ENCODE measurements around the gene TLK2.

TLK2 gene

DNA sequence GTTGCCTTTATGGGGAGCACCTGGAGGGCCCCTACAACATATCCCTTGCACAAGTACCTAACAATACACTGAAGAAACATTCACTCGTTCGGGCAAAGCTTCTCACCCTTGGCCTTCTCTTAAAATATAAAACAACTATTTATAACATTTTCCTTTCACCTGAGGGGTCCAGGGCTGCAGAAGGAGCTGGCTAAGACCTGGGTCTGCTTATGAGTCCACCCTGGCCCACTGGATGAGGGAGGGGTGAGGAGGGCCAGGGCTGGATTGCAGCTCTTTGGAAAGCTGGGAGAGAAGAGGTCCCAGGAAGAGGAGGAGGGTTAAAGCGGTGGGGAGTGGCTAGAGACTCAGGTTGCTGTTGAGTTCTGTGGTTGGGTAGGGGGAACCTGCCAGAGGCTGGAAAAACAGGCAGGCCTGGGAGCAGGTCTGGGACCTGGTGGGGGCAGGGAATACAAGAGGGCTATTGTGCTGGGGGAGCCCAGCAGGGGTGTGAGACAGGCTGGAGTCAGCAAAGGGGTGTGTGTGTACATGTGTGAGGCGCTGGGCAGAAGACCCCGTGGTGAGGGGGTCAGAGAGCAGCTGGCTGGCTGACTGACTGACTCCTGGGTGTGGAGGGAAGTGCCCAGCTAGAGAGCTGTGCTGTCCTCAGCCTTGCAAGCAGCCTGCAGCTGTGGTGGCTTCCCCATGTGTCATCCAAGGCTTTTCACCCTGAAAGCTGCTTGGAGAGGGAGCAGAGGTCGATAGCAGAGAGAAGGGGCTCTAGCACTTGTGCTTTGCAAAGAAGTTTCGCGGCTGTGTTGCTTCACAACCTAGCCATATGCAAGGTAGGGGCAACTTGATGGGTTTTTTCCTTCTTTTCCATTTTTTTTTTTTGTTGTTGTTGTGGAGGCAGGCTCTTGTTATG is 138.6 kb downstream of the TLK2 start:
- WGBS (ENCODE audit: insufficient coverage, insufficient read length): 100% methylated on average over 2 of the region's 8 CpGs
- Histone ChIP-seq H3K4me1 (ENCODE audit: control insufficient read depth, insufficient read depth, low read length) (peaks cover 3% of the 10 kb centered on the region), H3K27ac (ENCODE audit: low read length) (no peak overlapping the region), H3K36me3 (ENCODE audit: control insufficient read depth, insufficient read depth, low read length) (no peaks in the 10 kb centered on the region), H3K4me3 (ENCODE audit: low read length) (no peak overlapping the region), H3K27me3 (ENCODE audit: control insufficient read depth, insufficient read depth, low read length) (no peaks in the 10 kb centered on the region), H3K9me3 (ENCODE audit: control insufficient read depth, insufficient read depth, low read length) (no peaks in the 10 kb centered on the region)
- no peak for DNase-seq (ENCODE audit: low read depth, low spot score)

DNA sequence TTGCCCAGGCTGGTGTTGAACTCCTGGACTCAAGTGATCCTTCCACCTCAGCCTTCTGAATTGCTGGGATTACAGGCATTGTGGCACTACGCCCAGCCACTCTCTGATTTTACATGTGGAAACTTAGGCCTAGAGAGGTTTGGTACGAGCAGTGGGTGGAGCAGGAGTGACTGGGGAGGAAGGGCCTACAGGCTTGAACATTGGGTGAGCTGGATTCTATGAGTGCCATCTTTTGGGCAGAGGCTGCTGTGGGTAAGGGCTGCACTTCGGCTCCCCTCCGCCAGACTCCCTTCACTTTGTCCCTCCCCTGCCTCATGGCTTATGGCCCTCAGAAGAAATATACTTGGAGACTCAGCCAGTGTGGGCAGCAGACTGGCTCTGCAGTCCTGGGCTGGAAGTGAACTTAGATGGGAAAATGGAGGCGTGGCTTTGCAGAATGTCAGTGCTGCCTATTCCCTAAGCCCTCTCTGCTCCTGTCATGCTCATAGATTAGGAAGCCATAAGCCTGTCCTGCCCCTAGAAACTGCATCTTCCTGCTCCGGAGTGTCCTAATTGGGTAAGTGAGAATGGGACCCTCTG is 139.4 kb downstream of the TLK2 start:
- no peaks in the 10 kb centered on the region for H3K9me3 ChIP-seq (ENCODE audit: control insufficient read depth, insufficient read depth, low read length)
- no peak overlapping the region for H3K4me3 ChIP-seq (ENCODE audit: low read length)
- WGBS (ENCODE audit: insufficient coverage, insufficient read length): no CpG with 5 or more reads among the region's 6 CpGs
- no peak overlapping the region for H3K27ac ChIP-seq (ENCODE audit: low read length)
- H3K36me3 ChIP-seq (ENCODE audit: control insufficient read depth, insufficient read depth, low read length): no peaks in the 10 kb centered on the region
- H3K27me3 ChIP-seq (ENCODE audit: control insufficient read depth, insufficient read depth, low read length): no peaks in the 10 kb centered on the region
- no peak for DNase-seq (ENCODE audit: low read depth, low spot score)
- peaks cover 3% of the 10 kb centered on the region for H3K4me1 ChIP-seq (ENCODE audit: control insufficient read depth, insufficient read depth, low read length)

DNA sequence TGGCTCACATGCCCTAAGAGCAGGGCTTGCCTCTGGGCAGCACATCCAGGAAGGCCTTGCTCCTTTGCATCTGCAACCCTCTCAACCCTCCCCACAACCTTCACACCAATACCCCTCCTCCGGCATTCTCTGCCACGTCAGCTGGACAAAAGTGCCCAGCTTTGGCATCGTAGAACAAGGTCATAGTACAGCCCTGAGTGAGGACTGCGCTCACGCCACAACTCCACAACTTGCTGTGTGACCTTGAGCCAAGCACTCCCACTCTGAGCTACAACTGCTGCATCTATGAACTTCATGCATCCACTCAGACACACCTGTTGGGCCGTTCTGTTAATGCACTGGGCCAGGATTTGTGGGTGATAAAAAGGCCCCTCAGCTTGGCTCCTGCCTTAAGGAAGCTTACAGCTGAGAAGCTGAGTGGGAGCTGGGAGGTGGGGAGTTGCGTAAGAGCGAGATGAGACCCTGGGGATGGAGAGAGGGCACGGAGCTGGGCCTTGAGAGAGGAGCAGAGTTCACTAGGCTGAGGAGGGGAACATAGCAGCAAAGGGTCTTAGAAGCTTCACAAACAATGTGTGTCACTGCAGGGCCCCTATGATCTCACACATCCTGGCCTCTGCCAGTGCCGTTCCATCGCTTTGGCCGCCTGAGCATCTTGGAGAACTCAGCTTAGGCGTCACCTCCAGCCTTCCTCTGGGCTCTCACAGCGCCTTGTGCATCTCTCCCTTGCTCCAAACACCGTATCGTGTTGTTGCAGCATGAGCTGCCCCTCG is 140.2 kb downstream of the TLK2 start:
- Histone ChIP-seq H3K27me3 (ENCODE audit: control insufficient read depth, insufficient read depth, low read length) (no peaks in the 10 kb centered on the region), H3K4me3 (ENCODE audit: low read length) (no peak overlapping the region), H3K27ac (ENCODE audit: low read length) (no peak overlapping the region), H3K4me1 (ENCODE audit: control insufficient read depth, insufficient read depth, low read length) (peaks cover 3% of the 10 kb centered on the region), H3K9me3 (ENCODE audit: control insufficient read depth, insufficient read depth, low read length) (no peaks in the 10 kb centered on the region), H3K36me3 (ENCODE audit: control insufficient read depth, insufficient read depth, low read length) (no peaks in the 10 kb centered on the region)
- no CpG with 5 or more reads among the region's 17 CpGs for WGBS (ENCODE audit: insufficient coverage, insufficient read length)
- DNase-seq (ENCODE audit: low read depth, low spot score): no peak

DNA sequence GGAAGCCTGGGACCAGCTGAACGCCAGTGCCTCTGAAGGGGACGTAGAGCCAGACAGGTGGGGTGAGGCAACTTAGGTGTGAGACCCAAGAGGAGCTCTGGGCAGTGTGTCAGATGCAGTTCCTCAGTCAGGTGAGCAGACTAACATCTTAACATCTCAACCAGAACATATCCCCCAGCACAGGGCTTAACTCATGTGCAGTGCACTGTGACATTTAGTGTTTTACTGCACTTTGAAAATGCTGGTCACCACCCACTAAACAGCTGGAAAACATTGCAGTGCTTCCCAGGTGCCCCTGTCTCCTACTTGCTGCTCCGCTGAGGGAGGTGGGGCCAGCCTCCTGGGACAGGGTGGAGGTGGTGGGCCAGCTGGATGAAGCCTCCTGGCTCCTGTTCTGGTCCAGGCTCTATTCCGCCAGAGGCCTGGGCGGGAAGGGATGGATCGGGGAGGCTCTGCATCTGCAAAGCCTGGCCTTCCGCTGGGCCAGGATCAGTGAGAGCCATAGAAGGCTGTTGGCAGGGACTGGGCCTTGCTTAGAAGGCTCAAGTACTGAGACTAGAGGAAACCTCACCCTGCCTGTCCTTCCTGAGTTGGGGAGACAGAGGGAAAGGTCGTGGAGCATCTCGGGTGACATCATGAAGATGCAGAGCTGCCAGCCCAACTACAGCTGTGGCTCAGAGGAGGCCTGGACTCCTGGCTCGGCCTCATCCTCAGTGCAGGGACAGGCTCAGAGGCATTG is 141.0 kb downstream of the TLK2 start:
- no peak overlapping the region for H3K4me3 ChIP-seq (ENCODE audit: low read length)
- H3K27ac ChIP-seq (ENCODE audit: low read length): no peak overlapping the region
- DNase-seq (ENCODE audit: low read depth, low spot score): no peak
- H3K36me3 ChIP-seq (ENCODE audit: control insufficient read depth, insufficient read depth, low read length): no peaks in the 10 kb centered on the region
- peaks cover 3% of the 10 kb centered on the region for H3K4me1 ChIP-seq (ENCODE audit: control insufficient read depth, insufficient read depth, low read length)
- no peaks in the 10 kb centered on the region for H3K9me3 ChIP-seq (ENCODE audit: control insufficient read depth, insufficient read depth, low read length)
- no peaks in the 10 kb centered on the region for H3K27me3 ChIP-seq (ENCODE audit: control insufficient read depth, insufficient read depth, low read length)
- no CpG with 5 or more reads among the region's 10 CpGs for WGBS (ENCODE audit: insufficient coverage, insufficient read length)

DNA sequence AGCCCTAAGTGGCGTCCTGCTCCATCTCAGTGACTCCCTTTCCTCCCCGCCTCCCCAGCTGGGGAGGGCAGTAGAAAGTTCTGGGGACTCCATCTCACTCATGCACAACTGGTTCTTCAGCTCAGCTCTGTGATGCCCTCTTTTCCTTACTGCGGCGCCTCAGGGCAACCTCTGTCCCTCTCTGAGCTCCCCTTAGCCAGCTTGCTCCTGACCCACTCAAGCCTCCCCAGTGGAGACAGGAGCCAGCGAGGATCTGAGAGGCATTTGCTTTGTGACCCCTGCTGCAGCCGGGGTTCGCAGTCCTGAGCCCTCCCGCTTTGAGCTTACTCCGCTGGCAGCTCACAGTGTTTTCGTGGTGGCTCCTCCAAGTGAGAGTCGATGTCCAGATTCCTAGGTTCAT is 142.6 kb downstream of the TLK2 start:
- H3K27ac ChIP-seq (ENCODE audit: low read length): no peak overlapping the region
- no peaks in the 10 kb centered on the region for H3K9me3 ChIP-seq (ENCODE audit: control insufficient read depth, insufficient read depth, low read length)
- H3K36me3 ChIP-seq (ENCODE audit: control insufficient read depth, insufficient read depth, low read length): no peaks in the 10 kb centered on the region
- peaks cover 3% of the 10 kb centered on the region for H3K4me1 ChIP-seq (ENCODE audit: control insufficient read depth, insufficient read depth, low read length)
- H3K27me3 ChIP-seq (ENCODE audit: control insufficient read depth, insufficient read depth, low read length): no peaks in the 10 kb centered on the region
- no CpG with 5 or more reads among the region's 11 CpGs for WGBS (ENCODE audit: insufficient coverage, insufficient read length)
- no peak for DNase-seq (ENCODE audit: low read depth, low spot score)
- H3K4me3 ChIP-seq (ENCODE audit: low read length): no peak overlapping the region

DNA sequence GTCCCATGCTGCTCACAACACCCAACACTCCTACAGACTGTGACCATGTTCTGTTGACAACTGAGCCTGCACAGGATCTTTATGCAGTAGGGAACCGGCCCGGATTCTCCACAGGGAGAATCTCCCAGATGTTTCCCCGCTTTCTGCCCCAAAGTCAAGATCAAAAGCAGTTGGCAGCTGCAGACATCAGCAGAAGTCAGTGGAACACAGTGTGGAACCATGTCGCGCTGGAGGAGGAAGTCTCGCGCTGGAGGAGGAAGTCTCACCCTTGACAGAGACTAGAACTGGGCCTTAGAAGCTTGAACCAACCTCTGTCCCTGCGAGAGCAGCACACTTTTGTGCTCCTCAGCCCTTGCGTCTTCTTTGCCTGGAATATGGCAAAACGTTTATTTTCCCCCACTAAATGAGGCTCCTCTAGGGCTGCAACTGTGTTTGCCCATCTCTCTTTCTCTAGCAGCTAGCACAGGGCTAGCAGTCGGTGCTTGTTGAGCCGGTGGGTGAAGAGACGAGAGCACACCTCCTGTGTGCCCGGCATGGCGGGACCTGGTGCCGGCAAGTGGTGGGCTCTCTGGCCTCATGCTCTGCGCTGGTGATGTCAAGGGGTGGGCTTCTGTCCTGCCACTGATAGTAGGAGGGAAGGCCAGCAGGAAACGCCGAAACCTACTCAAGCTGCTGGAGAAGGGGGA is 146.7 kb downstream of the TLK2 start:
- no CpG with 5 or more reads among the region's 19 CpGs for WGBS (ENCODE audit: insufficient coverage, insufficient read length)
- H3K9me3 ChIP-seq (ENCODE audit: control insufficient read depth, insufficient read depth, low read length): no peaks in the 10 kb centered on the region
- H3K4me3 ChIP-seq (ENCODE audit: low read length): no peak overlapping the region
- no peak for DNase-seq (ENCODE audit: low read depth, low spot score)
- H3K27me3 ChIP-seq (ENCODE audit: control insufficient read depth, insufficient read depth, low read length): no peaks in the 10 kb centered on the region
- no peaks in the 10 kb centered on the region for H3K36me3 ChIP-seq (ENCODE audit: control insufficient read depth, insufficient read depth, low read length)
- no peak overlapping the region for H3K27ac ChIP-seq (ENCODE audit: low read length)
- H3K4me1 ChIP-seq (ENCODE audit: control insufficient read depth, insufficient read depth, low read length): peaks cover 6% of the 10 kb centered on the region; the same call in 1 of the 2 replicates

DNA sequence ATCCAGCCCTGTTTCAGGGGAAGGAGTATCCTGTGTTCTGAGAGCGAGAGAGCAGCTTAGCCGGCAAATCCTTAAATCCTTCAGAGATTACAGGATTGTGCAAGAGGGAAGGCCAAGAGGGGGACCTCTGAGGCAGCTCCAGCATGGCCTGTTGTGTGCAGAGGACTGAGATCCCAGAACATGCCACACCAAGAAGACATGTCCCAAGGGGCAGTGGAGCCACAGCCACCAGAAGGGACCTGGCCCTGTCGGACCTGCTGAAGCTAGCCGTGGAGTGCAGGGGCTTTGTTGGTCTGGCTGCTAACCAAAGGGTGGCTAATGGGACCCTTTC is 147.2 kb downstream of the TLK2 start:
- no peak overlapping the region for H3K4me3 ChIP-seq (ENCODE audit: low read length)
- DNase-seq (ENCODE audit: low read depth, low spot score): no peak
- peaks cover 6% of the 10 kb centered on the region; the same call in 1 of the 2 replicates for H3K4me1 ChIP-seq (ENCODE audit: control insufficient read depth, insufficient read depth, low read length)
- H3K36me3 ChIP-seq (ENCODE audit: control insufficient read depth, insufficient read depth, low read length): no peaks in the 10 kb centered on the region
- H3K9me3 ChIP-seq (ENCODE audit: control insufficient read depth, insufficient read depth, low read length): no peaks in the 10 kb centered on the region
- H3K27ac ChIP-seq (ENCODE audit: low read length): no peak overlapping the region
- no CpG with 5 or more reads among the region's 4 CpGs for WGBS (ENCODE audit: insufficient coverage, insufficient read length)
- no peaks in the 10 kb centered on the region for H3K27me3 ChIP-seq (ENCODE audit: control insufficient read depth, insufficient read depth, low read length)

DNA sequence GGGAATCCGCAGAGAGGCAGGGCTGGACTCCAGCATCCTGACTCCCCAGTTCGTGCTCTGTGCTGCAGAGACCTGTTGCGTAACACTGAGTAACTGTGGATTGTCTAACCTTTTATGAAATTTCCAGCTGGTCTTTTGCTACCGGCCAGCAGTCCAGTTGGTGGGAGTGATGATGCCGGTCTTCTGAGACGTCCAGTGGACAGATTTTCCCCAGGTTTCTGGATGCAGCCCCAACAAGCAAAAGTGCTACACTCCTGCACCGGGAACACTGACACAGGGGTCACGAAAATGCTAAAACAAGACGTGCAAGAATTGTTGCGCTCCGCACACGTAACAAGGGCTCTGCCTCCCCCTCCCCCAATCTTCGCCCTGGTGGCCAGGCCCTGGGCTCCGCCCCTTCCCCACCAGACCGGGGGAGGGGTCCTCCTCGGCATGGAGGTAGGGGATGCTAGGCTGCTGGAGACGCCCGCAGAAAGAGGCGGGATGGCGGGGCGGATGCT is 148.1 kb downstream of the TLK2 start:
- WGBS (ENCODE audit: insufficient coverage, insufficient read length): no CpG with 5 or more reads among the region's 21 CpGs
- DNase-seq (ENCODE audit: low read depth, low spot score): no peak
- no peaks in the 10 kb centered on the region for H3K9me3 ChIP-seq (ENCODE audit: control insufficient read depth, insufficient read depth, low read length)
- peaks cover 6% of the 10 kb centered on the region; the same call in 1 of the 2 replicates for H3K4me1 ChIP-seq (ENCODE audit: control insufficient read depth, insufficient read depth, low read length)
- no peaks in the 10 kb centered on the region for H3K36me3 ChIP-seq (ENCODE audit: control insufficient read depth, insufficient read depth, low read length)
- no peaks in the 10 kb centered on the region for H3K27me3 ChIP-seq (ENCODE audit: control insufficient read depth, insufficient read depth, low read length)
- no peak overlapping the region for H3K27ac ChIP-seq (ENCODE audit: low read length)
- H3K4me3 ChIP-seq (ENCODE audit: low read length): peak overlapping the region; percentile 74; the same call in 1 of the 2 replicates

DNA sequence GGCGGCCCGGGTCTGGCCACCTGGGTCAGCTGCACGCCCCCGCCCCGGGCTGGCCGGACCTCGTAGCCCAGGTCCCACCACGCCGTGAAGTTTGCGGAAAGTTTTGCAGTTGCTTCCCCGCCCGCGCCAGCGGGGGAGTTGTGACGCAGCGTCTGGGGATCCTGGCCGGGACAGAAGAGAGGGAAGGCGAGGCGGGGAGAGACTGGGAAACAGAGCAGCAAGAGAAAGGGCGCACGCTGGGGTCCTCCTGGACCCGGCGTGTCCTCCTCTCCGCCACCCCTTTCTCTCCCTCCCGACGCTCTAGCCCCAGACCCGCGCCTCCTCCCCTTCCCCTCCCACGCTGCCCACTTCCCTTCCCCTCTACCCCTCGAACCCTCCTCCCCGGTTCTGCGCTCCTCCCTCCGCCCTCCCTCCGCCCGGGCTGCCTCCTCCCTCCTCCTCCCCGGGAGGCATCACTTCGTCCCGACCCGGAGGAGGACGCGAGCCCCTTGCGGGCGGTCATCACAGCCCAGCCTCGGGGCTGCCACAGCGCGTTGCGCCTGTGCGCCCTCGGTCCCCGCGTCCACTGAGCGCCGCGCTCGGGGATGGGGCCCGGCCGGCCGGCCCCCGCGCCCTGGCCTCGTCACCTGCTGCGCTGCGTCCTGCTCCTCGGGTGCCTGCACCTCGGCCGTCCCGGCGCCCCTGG is 148.7 kb downstream of the TLK2 start, which contains the start of gene MRC2:
MRC2 (plus strand) TSS at position 452 of the 685 bp plus-strand sequence; CDS start at position 585, 133 bp downstream.
- no peak for DNase-seq (ENCODE audit: low read depth, low spot score)
- H3K27ac ChIP-seq (ENCODE audit: low read length): no peak within 1 kb of the TSS
- peak within 1 kb of the TSS; percentile 74 for H3K4me3 ChIP-seq (ENCODE audit: low read length)

More for the DNA sequence above, 148.7 kb downstream of the TLK2 start, which contains the start of gene MRC2:
- Histone ChIP-seq H3K4me1 (ENCODE audit: control insufficient read depth, insufficient read depth, low read length) (peaks cover 6% of the 10 kb centered on the region; the same call in 1 of the 2 replicates), H3K36me3 (ENCODE audit: control insufficient read depth, insufficient read depth, low read length) (no peaks in the 10 kb centered on the region), H3K9me3 (ENCODE audit: control insufficient read depth, insufficient read depth, low read length) (no peaks in the 10 kb centered on the region), H3K27me3 (ENCODE audit: control insufficient read depth, insufficient read depth, low read length) (no peaks in the 10 kb centered on the region)
- WGBS (ENCODE audit: insufficient coverage, insufficient read length): no CpG with 5 or more reads among the region's 68 CpGs
